Smooth muscle cell (in vitro differentiated cells): Measurements from ENCODE around the gene RGP1. TPM values are rescaled to one million over a fixed set of nuclear protein-coding genes. Genes with fewer than 3 reads are reported as not detected.

ENCODE experiments used
- DNase-seq: peaks from one replicate; lab custom pipeline; 2025; ENCODE audit not compliant: unreplicated experiment; lab: John Stamatoyannopoulos, UW
- H2AFZ ChIP-seq: fragments of 200-600 bp; sonication (generic); 2 replicates; pipeline ENCODE4 v1.6.0; 2016; ENCODE audit warnings: antibody characterized with exemption, low read depth, mild to moderate bottlenecking
- H3F3A ChIP-seq: fragments of 200-600 bp; sonication (generic); 2 replicates; pipeline ENCODE4 v1.6.0; 2017; ENCODE audit warnings: antibody characterized with exemption, low read depth
- H3K27ac ChIP-seq: fragments of 200-600 bp; sonication (generic); 2 replicates; pipeline ENCODE4 v1.5.1; 2016; ENCODE audit warnings: low read depth, mild to moderate bottlenecking
- H3K27me3 ChIP-seq: fragments of 200-600 bp; sonication (generic); 2 replicates; pipeline ENCODE4 v1.6.1; 2016; ENCODE audit warnings: low read depth, mild to moderate bottlenecking
- H3K36me3 ChIP-seq: fragments of 200-600 bp; sonication (generic); 2 replicates; pipeline ENCODE4 v1.5.1; 2016; ENCODE audit warnings: low read depth
- H3K4me1 ChIP-seq: fragments of 200-600 bp; sonication (generic); 2 replicates; pipeline ENCODE4 v1.5.1; 2016; ENCODE audit warnings: low read depth
- H3K4me2 ChIP-seq: fragments of 200-600 bp; sonication (generic); 2 replicates; pipeline ENCODE4 v1.6.0; 2016; ENCODE audit warnings: mild to moderate bottlenecking
- H3K4me3 ChIP-seq: fragments of 200-600 bp; sonication (generic); 2 replicates; pipeline ENCODE4 v1.5.1; 2016; ENCODE audit warnings: mild to moderate bottlenecking
- H3K79me2 ChIP-seq: fragments of 200-600 bp; sonication (generic); 2 replicates; pipeline ENCODE4 v1.6.0; 2016; ENCODE audit warnings: low read depth, mild to moderate bottlenecking
- H3K9ac ChIP-seq: fragments of 200-600 bp; sonication (generic); 2 replicates; pipeline ENCODE4 v1.6.0; 2016; ENCODE audit warnings: low read depth
- H3K9me3 ChIP-seq: fragments of 200-600 bp; sonication (generic); replicated peaks from 2 replicates; pipeline ENCODE4 v1.5.1; 2016; ENCODE audit warnings: low read depth
- H4K20me1 ChIP-seq: fragments of 200-600 bp; sonication (generic); 2 replicates; pipeline ENCODE4 v1.6.0; 2016; ENCODE audit warnings: low read depth
- CTCF ChIP-seq: fragments of 200-600 bp; sonication (generic); IDR thresholded peaks from 2 replicates; pipeline ENCODE4 v1.5.1; 2017; ENCODE audit warnings: borderline replicate concordance, mild to moderate bottlenecking, antibody characterized with exemption; ENCODE audit not compliant: insufficient read depth, poor library complexity, severe bottlenecking
- WGBS: methylation state at CpG from one replicate; pipeline ENCODE4 v1.1.7; 2016; ENCODE audit warnings: low lambda C conversion rate; 5-methylcytosine and 5-hydroxymethylcytosine counted together
- polyA plus RNA-seq: library from polyadenylated mRNA; unstranded; fragments of >200 nt; fragmentation: Nextera tagmentation; extraction: Ambion mirVana; gene quantifications from 2 replicates; pipeline ENCODE4 v1.2.1, GENCODE V29; 2016
- total RNA-seq: library from RNA; depleted of rRNA; stranded (reverse); fragments of >200 nt; gene quantifications from 2 replicates; pipeline ENCODE4 v1.2.3, GENCODE V29; 2014

Gene RGP1
- total and polyA plus RNA-seq, 2 experiments from 2014 or later: 12.8 to 15.3 TPM

- TF ChIP-seq CTCF: no peak
- WGBS: 78% methylated on average over 1 of the region's 1 CpG
- H3K9me3 ChIP-seq: no peaks in the 10 kb centered on the region
- H3K79me2 ChIP-seq: no peaks in the 10 kb centered on the region
- H3K27ac ChIP-seq: no peak overlapping the region
- H3K4me3 ChIP-seq: no peak overlapping the region
- H3K9ac ChIP-seq: no peak overlapping the region
- H3K27me3 ChIP-seq: no peaks in the 10 kb centered on the region
- no peak overlapping the region for H2AFZ ChIP-seq
- no peaks in the 10 kb centered on the region for H4K20me1 ChIP-seq
- no peaks in the 10 kb centered on the region for H3K36me3 ChIP-seq
- DNase-seq: no peak
- no peak overlapping the region for H3K4me2 ChIP-seq
- H3K4me1 ChIP-seq: peaks cover under 1% of the 10 kb centered on the region
- no peaks in the 10 kb centered on the region for H3F3A ChIP-seq
These were observed 20.7 kb downstream of the RGP1 start for GRCh38 chr9:35769763-35770162.

GRCh38 chr9:35771075-35771433, 22.0 kb downstream of the RGP1 start:
- H3F3A ChIP-seq: no peaks in the 10 kb centered on the region
- 67% methylated on average over 4 of the region's 4 CpGs for WGBS
- H3K4me2 ChIP-seq: no peak overlapping the region
- H3K9me3 ChIP-seq: no peaks in the 10 kb centered on the region
- no peaks in the 10 kb centered on the region for H4K20me1 ChIP-seq
- TF ChIP-seq CTCF: no peak
- no peaks in the 10 kb centered on the region for H3K27me3 ChIP-seq
- no peaks in the 10 kb centered on the region for H3K79me2 ChIP-seq
- DNase-seq: no peak
- no peak overlapping the region for H2AFZ ChIP-seq
- no peak overlapping the region for H3K9ac ChIP-seq
- no peak overlapping the region for H3K4me3 ChIP-seq
- peaks cover 11% of the 10 kb centered on the region for H3K4me1 ChIP-seq
- no peaks in the 10 kb centered on the region for H3K36me3 ChIP-seq
- no peak overlapping the region for H3K27ac ChIP-seq

- no peak overlapping the region for H3K4me2 ChIP-seq
- H3K9ac ChIP-seq: no peak overlapping the region
- H4K20me1 ChIP-seq: no peaks in the 10 kb centered on the region
These were observed 22.4 kb downstream of the RGP1 start for GRCh38 chr9:35771534-35771933.

More at GRCh38 chr9:35771534-35771933, 22.4 kb downstream of the RGP1 start:
- WGBS: 93% methylated on average over 1 of the region's 1 CpG
- no peaks in the 10 kb centered on the region for H3K27me3 ChIP-seq
- H3K9me3 ChIP-seq: no peaks in the 10 kb centered on the region
- H3K4me3 ChIP-seq: no peak overlapping the region
- TF ChIP-seq CTCF: no peak
- H3K36me3 ChIP-seq: no peaks in the 10 kb centered on the region
- no peak overlapping the region for H3K27ac ChIP-seq
- no peak overlapping the region for H2AFZ ChIP-seq
- no peaks in the 10 kb centered on the region for H3F3A ChIP-seq
- peaks cover 12% of the 10 kb centered on the region for H3K4me1 ChIP-seq
- no peaks in the 10 kb centered on the region for H3K79me2 ChIP-seq
- no peak for DNase-seq
